Muscle of leg (tissue), 11 donors: Measurements from ENCODE around the gene C13orf46. TPM values are rescaled to one million over a fixed set of nuclear protein-coding genes. Genes with fewer than 3 reads are reported as not detected.
A peak's percentile ranks its signal among the peaks of the same experiment; 100 is the strongest.
"Not testable (repeated sequence)": the region's sequence is repeated elsewhere in the genome, so short reads cannot be mapped to it uniquely, and the experiment has no call there.

ENCODE experiments used
- DNase-seq: peaks from one replicate; pipeline ENCODE4 v3.0.0; 2013
- H3K27ac ChIP-seq: one replicate; pipeline ENCODE4 v1.5.1; 2013; ENCODE audit warnings: mild to moderate bottlenecking, low read length, control low read depth
- H3K27me3 ChIP-seq: one replicate; pipeline ENCODE4 v1.6.1; 2013; ENCODE audit warnings: low read length; ENCODE audit not compliant: control insufficient read depth, insufficient read depth
- H3K36me3 ChIP-seq: one replicate; pipeline ENCODE4 v1.6.1; 2013; ENCODE audit warnings: low read length; ENCODE audit not compliant: control insufficient read depth, insufficient read depth
- H3K4me1 ChIP-seq: one replicate; pipeline ENCODE4 v1.6.1; 2013; ENCODE audit warnings: low read length; ENCODE audit not compliant: control insufficient read depth, insufficient read depth
- H3K4me3 ChIP-seq: one replicate; pipeline ENCODE4 v1.5.1; 2013; ENCODE audit warnings: low read length, control low read depth
- H3K9me3 ChIP-seq: replicated peaks from 2 replicates; pipeline ENCODE4 v1.6.1; 2013; ENCODE audit warnings: low read depth, low read length; ENCODE audit not compliant: control insufficient read depth
- WGBS: methylation state at CpG from one replicate; pipeline ENCODE4 v1.1.5; 2013; ENCODE audit warnings: missing lambda C conversion rate; ENCODE audit not compliant: insufficient coverage; 5-methylcytosine and 5-hydroxymethylcytosine counted together
- polyA plus RNA-seq, 8 donors: library from polyadenylated mRNA; unstranded; fragments of 120-200 nt; gene quantifications; one replicate each; pipeline versions ENCODE4 v1.2.1 to v1.2.3, GENCODE V29; 2013; ENCODE audit warnings: inconsistent platforms in 1 of 8, low replicate concordance in 1 of 8; ENCODE audit not compliant: insufficient read length in 8 of 8, insufficient read depth in 1 of 8
- total RNA-seq: library from RNA; stranded (reverse); fragments of 120-200 nt; gene quantifications from one replicate; pipeline ENCODE4 v1.2.4, GENCODE V29; 2013

The C13orf46 gene
- total and polyA plus RNA-seq, 9 donors: 0.09 to 0.56 (median 0.28) TPM

- DNase-seq: no peak
- Histone ChIP-seq H3K36me3 (peaks cover 40% of the 10 kb centered on the region), H3K27me3 (no peaks in the 10 kb centered on the region), H3K4me3 (no peak overlapping the region), H3K9me3 (no peaks in the 10 kb centered on the region), H3K4me1 (peaks cover 21% of the 10 kb centered on the region), H3K27ac (peak overlapping the region; percentile 13)
- 86% methylated on average over 6 of the region's 11 CpGs for WGBS
Observed at GRCh38 chr13:113991676-113992179, 17.9 kb upstream of the C13orf46 start.

GRCh38 chr13:113991191-113991669 lies 17.4 kb upstream of the C13orf46 start:
- Histone ChIP-seq H3K27me3 (no peaks in the 10 kb centered on the region), H3K27ac (peak overlapping the region; percentile 13), H3K9me3 (no peaks in the 10 kb centered on the region), H3K4me3 (no peak overlapping the region), H3K36me3 (peaks cover 35% of the 10 kb centered on the region), H3K4me1 (peaks cover 19% of the 10 kb centered on the region)
- DNase-seq: peak; percentile 69
- 47% methylated on average over 8 of the region's 10 CpGs for WGBS

GRCh38 chr13:113990321-113990837 lies 16.5 kb upstream of the C13orf46 start:
- DNase-seq: no peak
- H3K36me3 ChIP-seq: peaks cover 32% of the 10 kb centered on the region
- 94% methylated on average over 8 of the region's 9 CpGs for WGBS
- H3K27ac ChIP-seq: peak overlapping the region; percentile 3
- H3K27me3 ChIP-seq: no peaks in the 10 kb centered on the region
- no peak overlapping the region for H3K4me3 ChIP-seq
- H3K4me1 ChIP-seq: peaks cover 19% of the 10 kb centered on the region
- no peaks in the 10 kb centered on the region for H3K9me3 ChIP-seq

- Histone ChIP-seq H3K27ac (no peak overlapping the region), H3K9me3 (no peaks in the 10 kb centered on the region), H3K36me3 (peaks cover 26% of the 10 kb centered on the region), H3K27me3 (no peaks in the 10 kb centered on the region), H3K4me3 (no peak overlapping the region), H3K4me1 (peaks cover 16% of the 10 kb centered on the region)
- no peak for DNase-seq
- 92% methylated on average over 5 of the region's 8 CpGs for WGBS
Observed at GRCh38 chr13:113989585-113990300, 15.9 kb upstream of the C13orf46 start.

GRCh38 chr13:113988859-113989258 lies 15.0 kb upstream of the C13orf46 start:
- DNase-seq, H3K4me3 ChIP-seq, H3K27ac ChIP-seq, H3K27me3 ChIP-seq, H3K9me3 ChIP-seq: not testable (repeated sequence)
- 88% methylated on average over 6 of the region's 6 CpGs for WGBS
- Histone ChIP-seq H3K36me3 (peaks cover 23% of the 10 kb centered on the region), H3K4me1 (peaks cover 16% of the 10 kb centered on the region)

GRCh38 chr13:113982296-113982661 lies 8.4 kb upstream of the C13orf46 start:
- no peak overlapping the region for H3K4me3 ChIP-seq
- peaks cover 46% of the 10 kb centered on the region for H3K36me3 ChIP-seq
- peaks cover 13% of the 10 kb centered on the region for H3K4me1 ChIP-seq
- 95% methylated on average over 15 of the region's 15 CpGs for WGBS
- no peak overlapping the region for H3K27ac ChIP-seq
- H3K9me3 ChIP-seq: no peaks in the 10 kb centered on the region
- DNase-seq: no peak
- no peaks in the 10 kb centered on the region for H3K27me3 ChIP-seq

- Histone ChIP-seq H3K9me3 (no peaks in the 10 kb centered on the region), H3K4me1 (peaks cover 13% of the 10 kb centered on the region), H3K4me3 (no peak overlapping the region), H3K27me3 (no peaks in the 10 kb centered on the region), H3K27ac (no peak overlapping the region), H3K36me3 (peaks cover 51% of the 10 kb centered on the region)
- no peak for DNase-seq
- WGBS: 83% methylated on average over 18 of the region's 28 CpGs
Observed at GRCh38 chr13:113981611-113982295, 7.9 kb upstream of the C13orf46 start.

- Histone ChIP-seq H3K27ac (no peak overlapping the region), H3K4me3 (no peak overlapping the region), H3K36me3 (peaks cover 54% of the 10 kb centered on the region), H3K27me3 (no peaks in the 10 kb centered on the region), H3K4me1 (peaks cover 13% of the 10 kb centered on the region), H3K9me3 (no peaks in the 10 kb centered on the region)
- DNase-seq: peak; percentile 30
- 78% methylated on average over 16 of the region's 16 CpGs for WGBS
Observed at GRCh38 chr13:113981194-113981605, 7.3 kb upstream of the C13orf46 start.

GRCh38 chr13:113980489-113981064 lies 6.7 kb upstream of the C13orf46 start:
- H3K27ac ChIP-seq: no peak overlapping the region
- WGBS: 86% methylated on average over 7 of the region's 12 CpGs
- no peak overlapping the region for H3K4me3 ChIP-seq
- H3K4me1 ChIP-seq: peaks cover 13% of the 10 kb centered on the region
- DNase-seq: no peak
- H3K27me3 ChIP-seq: no peaks in the 10 kb centered on the region
- H3K9me3 ChIP-seq: no peaks in the 10 kb centered on the region
- H3K36me3 ChIP-seq: peaks cover 57% of the 10 kb centered on the region
